Measurements from ENCODE around the gene TMEM269.
A peak's percentile ranks its signal among the peaks of the same experiment; 100 is the strongest.

TMEM269 gene

GRCh38 chr1:42822800-42823392 lies 38.1 kb downstream of the TMEM269 start:
- no peak for DNase-seq (ENCODE audit: low read depth)

GRCh38 chr1:42824481-42825035 lies 39.8 kb downstream of the TMEM269 start:
- no peak for DNase-seq (ENCODE audit: low read depth)

- no peak for DNase-seq (ENCODE audit: low read depth)
Measured at GRCh38 chr1:42825036-42825851, 40.5 kb downstream of the TMEM269 start.

- DNase-seq (ENCODE audit: low read depth): no peak
Measured at GRCh38 chr1:42830631-42831030, 45.8 kb downstream of the TMEM269 start.

DNA sequence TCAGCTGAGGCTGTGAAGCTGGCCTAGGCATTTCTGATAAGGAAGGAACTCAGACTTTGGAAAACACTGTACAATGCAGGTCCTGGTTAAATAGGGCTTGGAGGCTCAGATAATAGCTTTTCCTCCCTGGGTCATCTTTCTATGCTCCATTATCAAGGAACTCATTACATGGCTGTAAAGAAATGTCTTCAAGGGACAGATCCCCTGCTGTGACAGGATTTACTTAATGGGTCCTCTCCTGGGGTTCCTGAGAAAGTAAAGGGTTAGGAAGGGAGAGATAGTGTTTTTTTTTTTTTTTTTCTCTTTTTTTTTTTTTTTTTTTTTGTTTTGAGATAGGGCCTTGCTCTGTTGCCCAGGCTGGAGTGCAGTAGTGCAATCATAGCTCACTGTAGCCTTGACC lies 46.5 kb downstream of the TMEM269 start:
- DNase-seq (ENCODE audit: low read depth): no peak

- no peak for DNase-seq (ENCODE audit: low read depth)
Measured at GRCh38 chr1:42832641-42833240, 48.0 kb downstream of the TMEM269 start.

DNA sequence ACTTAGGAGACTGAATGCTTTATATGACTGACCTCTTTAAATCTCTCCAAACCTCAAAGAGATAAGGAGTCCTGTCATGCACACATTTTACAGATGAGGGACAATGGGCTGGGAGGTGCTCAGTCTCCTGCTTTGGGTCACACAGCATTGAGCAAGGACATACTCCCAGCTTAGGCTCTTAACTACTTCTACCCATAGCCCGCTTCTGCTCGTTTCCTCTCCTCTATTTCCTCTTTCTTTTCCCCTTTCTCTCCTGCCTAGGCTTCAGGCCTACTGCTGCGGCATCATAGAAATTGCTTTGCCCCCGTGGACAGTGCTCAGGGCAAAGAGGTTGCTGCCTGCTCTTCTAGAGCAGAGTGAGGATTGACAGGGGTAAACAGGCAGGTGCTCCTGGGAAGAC lies 49.2 kb downstream of the TMEM269 start:
- DNase-seq (ENCODE audit: low read depth): no peak

DNA sequence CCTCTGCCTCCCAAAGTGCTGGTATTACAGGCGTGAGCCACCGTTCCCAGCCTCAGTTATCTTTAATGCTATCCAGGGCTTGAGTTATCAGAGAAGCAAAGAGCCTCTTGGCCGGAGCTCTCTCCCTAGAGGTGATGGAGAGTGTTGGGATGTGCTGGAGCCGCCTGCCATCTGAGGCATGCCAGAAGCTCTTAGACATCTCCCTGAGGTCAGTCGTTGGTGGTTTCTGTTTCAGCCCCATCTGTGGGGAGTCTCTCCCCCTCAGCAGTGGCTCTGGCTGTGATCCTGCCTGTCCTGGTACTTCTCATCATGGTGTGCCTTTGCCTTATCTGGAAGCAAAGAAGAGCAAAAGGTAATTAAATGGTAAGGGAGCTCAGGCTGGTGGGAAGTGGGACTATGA lies 50.0 kb downstream of the TMEM269 start:
- DNase-seq (ENCODE audit: low read depth): no peak

GRCh38 chr1:42835422-42835821 lies 50.6 kb downstream of the TMEM269 start:
- DNase-seq (ENCODE audit: low read depth): no peak

- DNase-seq (ENCODE audit: low read depth): no peak
Measured at GRCh38 chr1:42837709-42838108, 52.9 kb downstream of the TMEM269 start.

DNA sequence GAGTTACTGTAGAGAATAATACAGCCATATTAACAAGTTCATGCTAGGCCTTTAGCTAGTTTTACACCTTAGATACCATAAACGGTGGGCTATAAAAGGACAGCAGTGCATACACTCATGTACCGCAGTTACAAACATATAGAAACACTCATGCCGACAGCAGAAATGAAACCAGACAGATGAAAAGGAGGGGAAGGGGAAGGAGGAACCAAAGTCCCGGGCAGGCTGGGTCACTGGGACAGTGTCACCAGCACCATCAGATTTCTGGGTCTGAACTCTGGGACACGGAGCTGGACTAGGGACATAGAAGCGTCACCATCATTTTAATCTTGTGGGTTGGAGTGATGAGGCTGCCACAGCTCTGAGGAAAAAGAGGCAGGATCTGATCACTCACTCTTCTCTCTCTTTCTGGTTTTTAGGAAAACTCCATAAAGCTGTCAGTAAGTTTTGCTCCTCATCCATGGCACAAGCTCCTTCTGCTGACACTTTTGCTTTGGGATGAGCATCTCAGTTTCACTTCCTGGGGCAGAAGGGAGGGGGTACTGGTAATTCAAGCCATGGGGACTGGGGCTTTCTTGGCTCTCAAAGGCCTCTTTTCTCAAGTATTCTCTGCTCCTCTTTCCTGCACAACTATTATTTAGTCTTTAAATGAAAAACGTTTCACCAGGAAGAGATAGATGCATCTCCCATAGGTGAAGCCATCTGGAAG lies 53.8 kb downstream of the TMEM269 start:
- no peak for DNase-seq (ENCODE audit: low read depth)

DNA sequence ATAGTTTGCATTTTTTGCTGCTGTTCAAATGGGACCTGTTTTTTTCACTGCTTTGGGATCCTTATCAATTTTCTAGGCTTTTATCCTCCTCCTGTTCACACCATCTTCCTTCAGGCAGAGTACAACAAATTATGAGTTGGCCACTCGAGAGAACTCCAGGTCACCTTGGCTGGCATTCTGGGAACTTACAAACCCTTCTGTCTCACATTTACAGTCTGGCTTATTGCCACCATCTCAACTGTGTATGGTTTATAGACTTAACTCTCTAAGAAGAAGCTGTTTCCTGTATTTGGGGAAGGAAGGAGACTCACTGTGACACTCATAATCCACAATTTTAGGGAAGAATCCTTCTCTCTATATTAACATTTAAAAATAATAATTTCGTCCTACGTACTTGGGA lies 56.2 kb downstream of the TMEM269 start:
- DNase-seq (ENCODE audit: low read depth): no peak

GRCh38 chr1:42841440-42842147 lies 56.8 kb downstream of the TMEM269 start:
- DNase-seq (ENCODE audit: low read depth): no peak

- peak; percentile 20 for DNase-seq (ENCODE audit: low read depth)
Measured at GRCh38 chr1:42844592-42845140, 59.9 kb downstream of the TMEM269 start.

DNA sequence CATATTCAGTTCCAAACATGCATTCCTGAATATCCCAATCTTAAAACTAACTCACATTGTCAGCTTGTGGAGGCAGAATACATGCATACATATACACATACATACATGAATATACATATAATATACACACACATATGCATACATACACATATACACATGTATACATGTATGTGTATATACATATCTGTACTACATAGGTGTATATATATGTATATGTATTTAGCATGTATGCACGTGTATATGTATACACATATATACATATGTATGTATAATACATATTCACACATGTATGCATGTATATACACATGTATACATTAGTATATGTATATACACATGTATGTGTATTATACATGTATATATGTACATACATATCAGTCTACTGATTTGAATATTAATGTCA lies 60.4 kb downstream of the TMEM269 start:
- no peak for DNase-seq (ENCODE audit: low read depth)

DNA sequence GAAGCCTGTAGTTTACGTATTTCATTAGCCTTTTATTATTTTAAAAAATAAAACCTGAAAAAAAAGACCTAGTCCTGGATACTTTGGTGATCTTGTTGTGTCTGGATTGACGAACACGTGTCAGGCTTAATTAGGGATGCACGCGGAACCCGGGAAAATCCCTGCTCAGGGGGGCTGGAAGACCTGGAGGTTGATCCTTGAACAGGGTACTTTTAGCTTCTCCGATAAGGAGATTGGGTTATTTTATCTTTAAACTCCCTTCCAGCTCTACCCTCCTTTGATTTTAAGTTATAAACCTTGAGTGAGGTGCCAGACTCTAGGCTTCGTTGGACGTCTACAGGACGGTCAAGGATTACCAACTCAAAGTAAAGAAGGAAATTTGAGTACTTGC lies 61.1 kb downstream of the TMEM269 start:
- no peak for DNase-seq (ENCODE audit: low read depth)

GRCh38 chr1:42846257-42847110 lies 61.7 kb downstream of the TMEM269 start, which contains the start of gene ZNF691:
TSS of gene ZNF691 (plus strand) at chr1:42846613. CDS start at chr1:42849659, 3,046 bp downstream.
- DNase-seq (ENCODE audit: low read depth): peak; percentile 98

GRCh38 chr1:42847111-42847595 lies 62.4 kb downstream of the TMEM269 start:
- DNase-seq (ENCODE audit: low read depth): peak; percentile 2

DNA sequence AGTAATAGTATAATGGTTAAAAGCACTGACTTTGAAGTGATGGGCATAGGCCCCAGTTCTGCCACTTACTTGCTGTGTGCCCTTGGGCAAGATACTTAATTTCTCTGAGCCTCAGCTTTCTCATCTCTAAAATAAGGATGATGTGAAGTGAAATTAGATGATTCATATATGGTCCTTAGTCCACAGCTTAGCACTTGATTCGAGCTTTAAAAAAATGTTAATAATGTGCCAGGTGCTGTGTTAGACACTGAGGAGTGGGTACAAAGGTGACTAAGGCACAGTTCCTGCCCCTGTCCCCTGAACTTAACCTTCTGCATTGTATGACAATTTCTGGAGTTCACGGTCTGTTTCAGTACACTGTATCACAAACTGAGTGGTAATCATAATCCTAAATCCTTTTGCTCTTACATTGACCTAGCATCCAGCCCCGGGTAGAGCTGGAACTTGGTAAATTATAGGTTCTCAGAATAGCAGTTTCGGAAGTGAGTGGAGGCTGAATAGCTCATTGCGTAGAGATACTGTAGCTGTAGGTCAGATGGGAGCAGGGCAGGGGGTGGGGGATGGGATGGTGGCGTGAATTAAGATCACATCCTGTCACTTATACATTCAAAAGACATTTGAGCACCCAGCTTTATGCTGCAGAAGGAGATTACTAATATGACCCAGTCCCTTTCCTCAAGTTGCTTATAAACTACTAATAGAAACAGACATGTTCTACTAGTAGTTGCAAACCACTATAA lies 63.1 kb downstream of the TMEM269 start:
- DNase-seq (ENCODE audit: low read depth): no peak
